H1 (cell line): ENCODE results near the gene YIF1A. TPM values are rescaled to one million over a fixed set of nuclear protein-coding genes. Genes with fewer than 3 reads are reported as not detected.

Source experiments
- ATF2 ChIP-seq: IDR thresholded peaks from 2 replicates; pipeline ENCODE4 v1.6.1; 2012; ENCODE audit warnings: low read length, inconsistent platforms
- CHD1 ChIP-seq: IDR thresholded peaks from 2 replicates; pipeline ENCODE4 v1.6.1; 2012; ENCODE audit warnings: low read depth, low read length, improper control_type of control experiment
- GABPA ChIP-seq: IDR thresholded peaks from 2 replicates; pipeline ENCODE4 v1.6.1; 2011; ENCODE audit warnings: mild to moderate bottlenecking, low read length, moderate library complexity, borderline replicate concordance; ENCODE audit not compliant: insufficient read depth
- KDM5A ChIP-seq: fragments of 200-600 bp; IDR thresholded peaks from 2 replicates; pipeline ENCODE4 v1.7.1; 2012; ENCODE audit warnings: mild to moderate bottlenecking, low read length, inconsistent platforms, mixed read lengths
- NANOG ChIP-seq: IDR thresholded peaks from 2 replicates; pipeline ENCODE4 v1.6.1; 2011; ENCODE audit warnings: low read length, low read depth, mild to moderate bottlenecking, inconsistent platforms; ENCODE audit not compliant: insufficient read depth, poor library complexity, severe bottlenecking
- POU5F1 ChIP-seq: IDR thresholded peaks from 2 replicates; pipeline ENCODE4 v1.6.1; 2011; ENCODE audit warnings: low read depth, mild to moderate bottlenecking, low read length, moderate library complexity
- TAF1 ChIP-seq: IDR thresholded peaks from 2 replicates; pipeline ENCODE4 v1.6.1; 2011; ENCODE audit warnings: mild to moderate bottlenecking, low read depth, low read length
- polyA plus RNA-seq, 7 experiments: library from polyadenylated mRNA; depleted of rRNA in 3 of 7; stranded (reverse) in 5 of 7; unstranded in 2 of 7; fragments of >200 nt in 5 of 7; fragments of 200-250 nt in 2 of 7; gene quantifications; 1 replicate in 5 of 7; 2 replicates in 1 of 7; 4 replicates in 1 of 7; pipeline versions ENCODE4 v1.2.1 to v1.2.3, GENCODE V29; 2011 to 2013; ENCODE audit warnings: missing spikeins in 2 of 7, mixed read lengths in 2 of 7
- total RNA-seq: library from RNA; stranded (reverse); fragmentation: NEBNext Ultra II Directional; extraction: Animal tissue kit (Norgen Biotek cat#: 25700); gene quantifications from 2 replicates; pipeline ENCODE4 v1.2.1, GENCODE V29; 2021
- TF ChIP-seq, protein P1 (sequence below): IDR thresholded peaks from 2 replicates; pipeline ENCODE4 v1.6.1; 2011; ENCODE audit warnings: low read depth, mild to moderate bottlenecking, low read length; ENCODE audit not compliant: insufficient read depth

Gene YIF1A
- total and polyA plus RNA-seq, 2 of the 8 experiments (the other 6 are each of a cell fraction or from before 2014, with no cell fraction given) = 70.1 to 178 TPM

- TF ChIP-seq, protein P1, sequence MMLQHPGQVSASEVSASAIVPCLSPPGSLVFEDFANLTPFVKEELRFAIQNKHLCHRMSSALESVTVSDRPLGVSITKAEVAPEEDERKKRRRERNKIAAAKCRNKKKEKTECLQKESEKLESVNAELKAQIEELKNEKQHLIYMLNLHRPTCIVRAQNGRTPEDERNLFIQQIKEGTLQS = no peak
- TF ChIP-seq CHD1 = no peak
- TF ChIP-seq GABPA = no peak
- peak; percentile 69; the same call in 1 of the 2 replicates for TF ChIP-seq ATF2
- peak; percentile 39; the same call in 1 of the 2 replicates for TF ChIP-seq TAF1
- TF ChIP-seq NANOG = no peak
- no peak for TF ChIP-seq POU5F1
- TF ChIP-seq KDM5A = 0 out of 2 replicates have a peak, but pooled peaks have one; percentile 31
- TF ChIP-seq, all 59 proteins: peak for 15
Measured at GRCh38 chr11:66311965-66312548, 23.1 kb upstream of the YIF1A start (continued).
